CD4-positive, alpha-beta T cell treated with Interleukin-21 for 1 hour (primary cell): ENCODE data around the gene HSD3B1.
"Not testable (repeated sequence)": the region's sequence is repeated elsewhere in the genome, so short reads cannot be mapped to it uniquely, and the experiment has no call there.

Experiments used
- DNase-seq: peaks from one replicate; pipeline ENCODE4 v3.0.0-alpha.2; 2020

Gene HSD3B1

GRCh38 chr1:119504831-119505230 is 2.2 kb upstream of the HSD3B1 start:
- no peak for DNase-seq

GRCh38 chr1:119510046-119510445 is 3.0 kb downstream of the HSD3B1 start:
- no peak for DNase-seq

GRCh38 chr1:119515221-119515620 is 8.2 kb downstream of the HSD3B1 start:
- DNase-seq = no peak

- DNase-seq = no peak
These were observed 9.2 kb downstream of the HSD3B1 start for GRCh38 chr1:119516247-119516646.

- no peak for DNase-seq
These were observed 9.7 kb downstream of the HSD3B1 start for GRCh38 chr1:119516680-119517079.

- DNase-seq = not testable (repeated sequence)
These were observed 10.7 kb downstream of the HSD3B1 start for GRCh38 chr1:119517667-119518066.

- DNase-seq = no peak
These were observed 24.8 kb downstream of the HSD3B1 start for GRCh38 chr1:119531606-119532323.

- DNase-seq = no peak
These were observed 25.4 kb downstream of the HSD3B1 start for GRCh38 chr1:119532324-119532910.

GRCh38 chr1:119535381-119535780 is 28.4 kb downstream of the HSD3B1 start:
- no peak for DNase-seq

- DNase-seq = no peak
These were observed 31.0 kb downstream of the HSD3B1 start for GRCh38 chr1:119537966-119538365.

- no peak for DNase-seq
These were observed 32.6 kb downstream of the HSD3B1 start for GRCh38 chr1:119539636-119540035.

GRCh38 chr1:119541389-119541788 is 34.4 kb downstream of the HSD3B1 start:
- DNase-seq = no peak

GRCh38 chr1:119542492-119542946 is 35.5 kb downstream of the HSD3B1 start:
- DNase-seq = no peak

- DNase-seq = no peak
These were observed 37.3 kb downstream of the HSD3B1 start for GRCh38 chr1:119544165-119544762.

- no peak for DNase-seq
These were observed 39.6 kb downstream of the HSD3B1 start for GRCh38 chr1:119546641-119547040.

GRCh38 chr1:119547306-119547705 is 40.3 kb downstream of the HSD3B1 start:
- no peak for DNase-seq

- no peak for DNase-seq
These were observed 40.8 kb downstream of the HSD3B1 start for GRCh38 chr1:119547805-119548204.

GRCh38 chr1:119549719-119550132 is 42.7 kb downstream of the HSD3B1 start:
- peak; percentile 13 for DNase-seq

- no peak for DNase-seq
These were observed 43.4 kb downstream of the HSD3B1 start for GRCh38 chr1:119550381-119550780.

- no peak for DNase-seq
These were observed 44.2 kb downstream of the HSD3B1 start for GRCh38 chr1:119551218-119551617.

GRCh38 chr1:119552656-119553055 is 45.6 kb downstream of the HSD3B1 start:
- DNase-seq = not testable (repeated sequence)

GRCh38 chr1:119553302-119554071 is 46.5 kb downstream of the HSD3B1 start:
- DNase-seq = not testable (repeated sequence)

- no peak for DNase-seq
These were observed 47.2 kb downstream of the HSD3B1 start for GRCh38 chr1:119554183-119554582.
